HTR-8/SVneo (cell line): ENCODE data around the gene TANK.
"Not testable (repeated sequence)": the region's sequence is repeated elsewhere in the genome, so short reads cannot be mapped to it uniquely, and the experiment has no call there.

Source experiments
- DNase-seq: peaks from one replicate; pipeline ENCODE4 v3.0.0; 2011; ENCODE audit warnings: low spot score, mixed read lengths; ENCODE audit not compliant: insufficient read length
- FAIRE-seq: peaks from 2 replicates; lab custom pipeline; 2011; peaks lifted over from hg19 to GRCh38; lab: Jason Lieb, UNC

The TANK gene

GRCh38 chr2:161165811-161166210 lies 5.6 kb downstream of the TANK start:
- DNase-seq (no peak), FAIRE-seq (no peak)

GRCh38 chr2:161166538-161167409 lies 6.5 kb downstream of the TANK start:
- FAIRE-seq (peak; percentile 42), DNase-seq (no peak)

- DNase-seq (no peak), FAIRE-seq (no peak)
These were observed 9.1 kb downstream of the TANK start for GRCh38 chr2:161169335-161169734.

GRCh38 chr2:161170377-161170776 lies 10.1 kb downstream of the TANK start:
- DNase-seq = no peak
- FAIRE-seq = no peak

- no peak for FAIRE-seq
- no peak for DNase-seq
These were observed 11.0 kb downstream of the TANK start for GRCh38 chr2:161170958-161171932.

- DNase-seq (no peak), FAIRE-seq (no peak)
These were observed 12.8 kb downstream of the TANK start for GRCh38 chr2:161172901-161173540.

- DNase-seq = no peak
- FAIRE-seq = no peak
These were observed 13.4 kb downstream of the TANK start for GRCh38 chr2:161173541-161174194.

GRCh38 chr2:161177969-161178368 lies 17.7 kb downstream of the TANK start:
- DNase-seq (no peak), FAIRE-seq (no peak)

- no peak for FAIRE-seq
- DNase-seq = no peak
These were observed 18.5 kb downstream of the TANK start for GRCh38 chr2:161178756-161179155.

- no peak for DNase-seq
- FAIRE-seq = no peak
These were observed 29.8 kb downstream of the TANK start for GRCh38 chr2:161190050-161190449.

- not testable (repeated sequence) for FAIRE-seq, DNase-seq
These were observed 35.4 kb downstream of the TANK start for GRCh38 chr2:161195602-161196001.

- no peak for FAIRE-seq
- DNase-seq = no peak
These were observed 39.9 kb downstream of the TANK start for GRCh38 chr2:161199912-161200701.

- FAIRE-seq (no peak), DNase-seq (no peak)
These were observed 44.6 kb downstream of the TANK start for GRCh38 chr2:161204846-161205245.

GRCh38 chr2:161206471-161207032 lies 46.3 kb downstream of the TANK start:
- no peak for FAIRE-seq
- no peak for DNase-seq

- DNase-seq = no peak
- FAIRE-seq = no peak
These were observed 47.7 kb downstream of the TANK start for GRCh38 chr2:161207941-161208340.

GRCh38 chr2:161208527-161209139 lies 48.4 kb downstream of the TANK start:
- FAIRE-seq = peak; percentile 33
- DNase-seq = peak; percentile 19

GRCh38 chr2:161209902-161210301 lies 49.7 kb downstream of the TANK start:
- DNase-seq (no peak), FAIRE-seq (no peak)

- DNase-seq = no peak
- no peak for FAIRE-seq
These were observed 57.5 kb downstream of the TANK start for GRCh38 chr2:161217597-161218185.
